OCI-LY7 (cell line): ENCODE results near the gene PRELID2. TPM values are rescaled to one million over a fixed set of nuclear protein-coding genes. Genes with fewer than 3 reads are reported as not detected.

Source experiments
- BruUV-seq: library from RNA; stranded (reverse); fragments of 400-500 nt; replicated peaks from 2 replicates; lab custom pipeline; 2021; lab: Mats Ljungman, UMichigan
- CTCF ChIA-PET: fragments of 300-600 bp; sonication (Branson Sonifier 250); formaldehyde crosslinking; loops from one replicate; lab custom pipeline; 2022; ENCODE audit warnings: antibody characterized with exemption; ENCODE audit not compliant: unreplicated experiment; lab: Charles Lee
- POLR2A ChIA-PET: fragments of 300-600 bp; sonication (Branson Sonifier 250); formaldehyde crosslinking; loops from one replicate; lab custom pipeline; 2022; ENCODE audit warnings: antibody characterized with exemption; lab: Charles Lee
- DNase-seq: peaks from one replicate; pipeline ENCODE4 v3.0.0-alpha.2; 2015; ENCODE audit warnings: low spot score
- H2AFZ ChIP-seq: fragments of 200-600 bp; sonication (generic), shearing (Covaris generic); 2 replicates; pipeline ENCODE4 v1.6.1; 2014; ENCODE audit warnings: mild to moderate bottlenecking, antibody characterized with exemption, low read length, moderate library complexity
- H3K27ac ChIP-seq: fragments of 200-600 bp; sonication (generic); 2 replicates; pipeline ENCODE4 v1.5.1; 2014; ENCODE audit warnings: mixed run types, low read depth, mild to moderate bottlenecking, moderate library complexity, low read length, inconsistent platforms; ENCODE audit not compliant: poor library complexity, severe bottlenecking
- H3K36me3 ChIP-seq: fragments of 200-600 bp; sonication (generic); 2 replicates; pipeline ENCODE4 v1.6.1; 2014; ENCODE audit warnings: mild to moderate bottlenecking, antibody characterized with exemption, low read length, moderate library complexity, mixed read lengths; ENCODE audit not compliant: insufficient read depth
- H3K4me1 ChIP-seq: fragments of 200-600 bp; sonication (generic); 2 replicates; pipeline ENCODE4 v1.5.1; 2014; ENCODE audit warnings: mild to moderate bottlenecking, low read length; ENCODE audit not compliant: insufficient read depth, poor library complexity, severe bottlenecking
- H3K4me2 ChIP-seq: fragments of 200-600 bp; sonication (generic); 2 replicates; pipeline ENCODE4 v1.6.1; 2014; ENCODE audit warnings: mild to moderate bottlenecking, low read length
- H3K4me3 ChIP-seq: fragments of 200-600 bp; sonication (generic); 2 replicates; pipeline ENCODE4 v1.5.1; 2014; ENCODE audit warnings: mild to moderate bottlenecking, low read depth, low read length; ENCODE audit not compliant: poor library complexity, severe bottlenecking
- H3K79me2 ChIP-seq: fragments of 200-600 bp; sonication (generic); 2 replicates; pipeline ENCODE4 v1.6.1; 2016; ENCODE audit warnings: low read depth, mild to moderate bottlenecking, low read length, moderate library complexity, mixed read lengths; ENCODE audit not compliant: insufficient read depth
- H3K9me2 ChIP-seq: fragments of 200-600 bp; sonication (generic); 2 replicates; pipeline ENCODE4 v1.6.1; 2016; ENCODE audit warnings: mild to moderate bottlenecking, low read length, mixed read lengths; ENCODE audit not compliant: insufficient read depth
- H3K9me3 ChIP-seq: fragments of 200-600 bp; sonication (generic); 2 replicates; pipeline ENCODE4 v1.6.1; 2014; ENCODE audit warnings: mild to moderate bottlenecking, mixed run types, low read length, mixed read lengths
- H4K20me1 ChIP-seq: fragments of 200-600 bp; sonication (generic); 2 replicates; pipeline ENCODE4 v1.6.1; 2014; ENCODE audit warnings: mild to moderate bottlenecking, antibody characterized with exemption, low read length, moderate library complexity, mixed read lengths; ENCODE audit not compliant: insufficient read depth
- CTCF ChIP-seq: fragments of 200-600 bp; sonication (generic); conservative IDR thresholded peaks from 2 replicates; pipeline ENCODE4 v1.5.1; 2014; ENCODE audit warnings: mild to moderate bottlenecking, antibody characterized with exemption, low read length, moderate library complexity, mixed read lengths
- EZH2phosphoT487 ChIP-seq: fragments of 200-600 bp; sonication (generic); IDR thresholded peaks from 2 replicates; pipeline ENCODE4 v1.6.1; 2018; ENCODE audit warnings: low read depth, borderline replicate concordance, mild to moderate bottlenecking, mixed run types, antibody characterized with exemption, low read length, moderate library complexity, mixed read lengths
- intact Hi-C: fragments of 100-400 bp; cut with micrococcal nuclease; formaldehyde crosslinking; loops from one replicate; pipeline ENCODE4 v1.10.0; 2022; ENCODE audit not compliant: unreplicated experiment
- total RNA-seq, 2 experiments: library from RNA; depleted of rRNA in 1 of 2; stranded (reverse); fragments of >200 nt in 1 of 2; shearing (Covaris generic) in 1 of 2; gene quantifications; 2 replicates each; pipeline ENCODE4 v1.2.3, GENCODE V29; 2014 to 2022

PRELID2 gene
- total RNA-seq, 2 experiments from 2014 or later: 1.4 to 9.5 TPM

GRCh38 chr5:145723516-145723915 lies 111.6 kb downstream of the PRELID2 start:
- H2AFZ ChIP-seq: no peak overlapping the region
- POLR2A ChIA-PET: interaction anchor here (1.0 kb wide), 1 partner anchor 8 kb away, joined by 3 read pairs; no protein-coding TSS in a partner anchor
- DNase-seq: no peak
- no peaks in the 10 kb centered on the region for H3K79me2 ChIP-seq
- CTCF ChIA-PET: no interaction called here
- H4K20me1 ChIP-seq: no peaks in the 10 kb centered on the region
- no peaks in the 10 kb centered on the region for H3K9me2 ChIP-seq
- TF ChIP-seq EZH2phosphoT487: no peak
- no peak for TF ChIP-seq CTCF
- no peaks in the 10 kb centered on the region for H3K9me3 ChIP-seq
- no peaks in the 10 kb centered on the region for H3K4me1 ChIP-seq
- BruUV-seq: no TSS peak
- no peak overlapping the region for H3K4me2 ChIP-seq
- H3K36me3 ChIP-seq: no peaks in the 10 kb centered on the region
- no peak overlapping the region for H3K27ac ChIP-seq
- H3K4me3 ChIP-seq: no peak overlapping the region
- intact Hi-C loops: no loop called here

DNA sequence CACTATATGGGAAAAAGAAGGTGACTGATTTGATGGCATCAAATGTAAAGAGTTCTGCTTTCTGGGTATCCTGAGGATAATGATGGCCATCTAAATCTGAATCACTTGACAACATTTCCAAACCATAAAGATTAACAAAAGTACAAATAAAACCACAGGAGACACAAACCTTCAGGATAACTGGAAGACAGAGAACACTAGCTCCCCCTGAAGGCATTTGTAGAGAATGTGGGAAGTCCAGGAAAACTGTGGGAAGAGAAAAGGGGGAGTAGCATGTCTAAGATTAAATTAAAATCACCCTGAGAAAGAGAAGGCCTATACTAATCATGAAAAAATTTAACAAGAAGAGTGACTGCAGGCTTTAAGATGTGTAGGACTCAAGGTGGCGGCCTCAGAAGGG lies 116.2 kb downstream of the PRELID2 start:
- no peaks in the 10 kb centered on the region for H3K36me3 ChIP-seq
- intact Hi-C loops: no loop called here
- H3K4me1 ChIP-seq: no peaks in the 10 kb centered on the region
- H4K20me1 ChIP-seq: no peaks in the 10 kb centered on the region
- H3K4me2 ChIP-seq: no peak overlapping the region
- no peaks in the 10 kb centered on the region for H3K79me2 ChIP-seq
- BruUV-seq: no TSS peak
- no peak overlapping the region for H2AFZ ChIP-seq
- no peak for DNase-seq
- no peaks in the 10 kb centered on the region for H3K9me2 ChIP-seq
- no peak overlapping the region for H3K27ac ChIP-seq
- TF ChIP-seq EZH2phosphoT487: no peak
- TF ChIP-seq CTCF: no peak
- ChIA-PET POLR2A (no interaction called here), CTCF (no interaction called here)
- H3K4me3 ChIP-seq: no peak overlapping the region
- no peaks in the 10 kb centered on the region for H3K9me3 ChIP-seq

- no peaks in the 10 kb centered on the region for H3K9me2 ChIP-seq
- BruUV-seq: no TSS peak
- no peak overlapping the region for H3K4me3 ChIP-seq
- no peaks in the 10 kb centered on the region for H3K4me1 ChIP-seq
- no peak overlapping the region for H2AFZ ChIP-seq
- ChIA-PET POLR2A (no interaction called here), CTCF (no interaction called here)
- H3K4me2 ChIP-seq: no peak overlapping the region
- no peaks in the 10 kb centered on the region for H4K20me1 ChIP-seq
- H3K36me3 ChIP-seq: no peaks in the 10 kb centered on the region
- TF ChIP-seq EZH2phosphoT487 (no peak), CTCF (no peak)
- H3K27ac ChIP-seq: no peak overlapping the region
- intact Hi-C loops: no loop called here
- no peak for DNase-seq
- H3K79me2 ChIP-seq: no peaks in the 10 kb centered on the region
- H3K9me3 ChIP-seq: no peaks in the 10 kb centered on the region
These were observed 119.7 kb downstream of the PRELID2 start for GRCh38 chr5:145715412-145715811.
